Measurements from ENCODE around the gene MAPK10. TPM values are rescaled to one million over a fixed set of nuclear protein-coding genes. Genes with fewer than 3 reads are reported as not detected.

Gene MAPK10
- total RNA-seq, 1 experiment from 2014 or later, result 4.7 TPM

DNA sequence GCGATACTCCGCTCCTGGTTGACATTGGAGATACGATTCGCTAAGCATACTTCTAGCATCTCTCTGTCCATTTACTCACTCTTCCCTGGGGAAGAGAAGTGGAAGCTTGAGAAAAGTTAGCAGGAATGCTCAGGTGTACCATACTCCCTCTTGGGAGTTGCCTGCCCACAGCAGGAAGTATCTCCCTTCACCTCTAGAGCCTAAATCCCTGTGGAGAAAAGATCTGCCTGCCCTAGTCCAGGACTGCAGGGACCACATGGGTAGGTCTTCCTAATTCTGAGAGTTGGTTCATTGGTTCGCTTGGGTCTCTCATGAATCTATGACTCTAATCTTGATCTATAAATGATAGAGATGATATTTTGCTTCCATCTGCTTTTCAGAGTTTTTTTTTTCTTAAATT lies 26.3 kb upstream of the MAPK10 start:
- H3K27ac ChIP-seq (ENCODE audit: insufficient read length, low read depth, low read length), result peak overlapping the region; percentile 30
- no peak overlapping the region for H3K4me3 Mint-ChIP-seq
- peaks cover 4 to 5% (median 5%) of the 10 kb centered on the region in 3 experiments for H3K36me3 Mint-ChIP-seq (ENCODE audit: insufficient read depth in 1 of 3, low read depth in 3 of 3)
- H2AFZ ChIP-seq (ENCODE audit: low read length), result no peak overlapping the region
- H4K20me1 ChIP-seq (ENCODE audit: control insufficient read depth, insufficient read depth, insufficient read length), result no peaks in the 10 kb centered on the region
- no CpG with 5 or more reads among the region's 5 CpGs for WGBS (ENCODE audit: extremely low coverage, insufficient read length, low lambda C conversion rate)
- H3K4me2 ChIP-seq (ENCODE audit: insufficient read depth, insufficient read length, low read length), result no peak overlapping the region
- no peak overlapping the region for H3K18ac ChIP-seq (ENCODE audit: insufficient read length, low read depth, low read length)
- no peak overlapping the region for H3K14ac ChIP-seq (ENCODE audit: insufficient read depth, low read length)
- peak overlapping the region in 1 of 3 experiments; percentile 46; a peak in 2 of 7 replicates for H3K27ac Mint-ChIP-seq
- peaks cover 15 to 18% of the 10 kb centered on the region in 2 experiments for H3K4me1 Mint-ChIP-seq
- no peak overlapping the region for H2BK15ac ChIP-seq (ENCODE audit: low read depth, low read length)
- no peak overlapping the region for H2BK20ac ChIP-seq (ENCODE audit: low read depth, low read length, poor library complexity, severe bottlenecking)
- H3K27me3 ChIP-seq (ENCODE audit: insufficient read depth, low read length), result no peaks in the 10 kb centered on the region
- no peak for DNase-seq
- no peaks in the 10 kb centered on the region for H3K79me2 ChIP-seq (ENCODE audit: insufficient read depth, low read length)
- H3K4ac ChIP-seq (ENCODE audit: low read depth, low read length), result no peak overlapping the region
- H3K4me1 ChIP-seq (ENCODE audit: insufficient read depth, low read length), result no peaks in the 10 kb centered on the region; the same call in 1 of the 2 replicates
- H3K9ac ChIP-seq (ENCODE audit: extremely low read depth, insufficient read length, low read length), result no peak overlapping the region
- TF ChIP-seq, protein P1, sequence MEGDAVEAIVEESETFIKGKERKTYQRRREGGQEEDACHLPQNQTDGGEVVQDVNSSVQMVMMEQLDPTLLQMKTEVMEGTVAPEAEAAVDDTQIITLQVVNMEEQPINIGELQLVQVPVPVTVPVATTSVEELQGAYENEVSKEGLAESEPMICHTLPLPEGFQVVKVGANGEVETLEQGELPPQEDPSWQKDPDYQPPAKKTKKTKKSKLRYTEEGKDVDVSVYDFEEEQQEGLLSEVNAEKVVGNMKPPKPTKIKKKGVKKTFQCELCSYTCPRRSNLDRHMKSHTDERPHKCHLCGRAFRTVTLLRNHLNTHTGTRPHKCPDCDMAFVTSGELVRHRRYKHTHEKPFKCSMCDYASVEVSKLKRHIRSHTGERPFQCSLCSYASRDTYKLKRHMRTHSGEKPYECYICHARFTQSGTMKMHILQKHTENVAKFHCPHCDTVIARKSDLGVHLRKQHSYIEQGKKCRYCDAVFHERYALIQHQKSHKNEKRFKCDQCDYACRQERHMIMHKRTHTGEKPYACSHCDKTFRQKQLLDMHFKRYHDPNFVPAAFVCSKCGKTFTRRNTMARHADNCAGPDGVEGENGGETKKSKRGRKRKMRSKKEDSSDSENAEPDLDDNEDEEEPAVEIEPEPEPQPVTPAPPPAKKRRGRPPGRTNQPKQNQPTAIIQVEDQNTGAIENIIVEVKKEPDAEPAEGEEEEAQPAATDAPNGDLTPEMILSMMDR (conservative IDR thresholded peaks at IDR 0.05), result no peak
- no peak overlapping the region for H4K91ac ChIP-seq (ENCODE audit: insufficient read length, low read depth, low read length)
- no peak overlapping the region for H3K56ac ChIP-seq (ENCODE audit: insufficient read length, low read depth, low read length)
- no peaks in the 10 kb centered on the region for H3K9me3 ChIP-seq (ENCODE audit: control insufficient read depth, low read depth, low read length)
- H4K5ac ChIP-seq (ENCODE audit: insufficient read length, low read depth, low read length), result no peak overlapping the region
- no peak overlapping the region for H4K8ac ChIP-seq (replicated peaks; ENCODE audit: insufficient read length, low read depth, low read length)
- H3K23ac ChIP-seq (ENCODE audit: insufficient read length, low read depth, low read length), result no peak overlapping the region
- no peak overlapping the region for H2AK5ac ChIP-seq (ENCODE audit: insufficient read length, low read length)
- H3K27me3 Mint-ChIP-seq (ENCODE audit: low read depth), result no peaks in the 10 kb centered on the region; the same call in 1 of the 2 replicates
- H2BK5ac ChIP-seq (ENCODE audit: insufficient read length, low read length), result no peak overlapping the region
- no peak overlapping the region for H3T11ph ChIP-seq (ENCODE audit: low read length)
- peaks cover 3 to 6% of the 10 kb centered on the region in 2 experiments; a peak in 3 of 5 replicates for H3K9me3 Mint-ChIP-seq
- no peak overlapping the region for H2BK120ac ChIP-seq (ENCODE audit: low read depth, low read length, poor library complexity, severe bottlenecking)
- H3K79me1 ChIP-seq (ENCODE audit: insufficient read depth, low read depth, low read length, poor library complexity, severe bottlenecking), result no peaks in the 10 kb centered on the region
- H2BK12ac ChIP-seq (ENCODE audit: insufficient read length, low read depth, low read length), result no peak overlapping the region
- H3K23me2 ChIP-seq (ENCODE audit: insufficient read length, low read depth, low read length, poor library complexity, severe bottlenecking), result no peaks in the 10 kb centered on the region
